A673 (cell line): ENCODE data around the gene GPR37L1.

Source experiments
- EZH2 ChIP-seq: fragments of 200-600 bp; sonication (generic); IDR thresholded peaks from 2 replicates; pipeline ENCODE4 v1.6.1; 2017; ENCODE audit warnings: borderline replicate concordance, low read depth, mild to moderate bottlenecking, mixed read lengths, antibody characterized with exemption, low read length; ENCODE audit not compliant: poor library complexity, severe bottlenecking
- TF ChIP-seq, protein P1 (sequence below): fragments of 300-800, 200-600 bp; sonication (generic); conservative IDR thresholded peaks from 2 replicates; pipeline ENCODE4 v1.5.1; 2017; ENCODE audit warnings: low read depth, mild to moderate bottlenecking, antibody characterized with exemption, low read length, moderate library complexity, mixed read lengths

DNA sequence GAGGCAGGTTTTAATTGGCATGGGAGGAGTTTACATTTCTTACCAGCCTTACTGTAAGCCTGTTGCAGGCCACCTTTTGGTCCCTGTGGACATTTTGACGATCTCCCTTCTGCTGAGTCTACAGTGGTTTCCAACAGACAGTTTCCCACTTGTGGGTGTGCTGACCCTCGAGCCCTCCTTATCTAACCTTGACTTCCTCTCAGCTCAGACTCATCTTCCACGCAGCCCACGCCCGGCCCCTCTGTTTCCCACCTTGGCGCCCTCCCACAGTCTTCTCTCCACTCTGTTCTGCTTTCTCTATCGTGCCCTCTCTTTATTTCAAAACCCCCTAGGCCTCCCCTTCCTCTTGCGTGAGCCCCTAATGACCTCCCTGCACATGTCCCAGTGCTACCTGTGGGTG lies 27.9 kb downstream of the GPR37L1 start:
- TF ChIP-seq, protein P1, sequence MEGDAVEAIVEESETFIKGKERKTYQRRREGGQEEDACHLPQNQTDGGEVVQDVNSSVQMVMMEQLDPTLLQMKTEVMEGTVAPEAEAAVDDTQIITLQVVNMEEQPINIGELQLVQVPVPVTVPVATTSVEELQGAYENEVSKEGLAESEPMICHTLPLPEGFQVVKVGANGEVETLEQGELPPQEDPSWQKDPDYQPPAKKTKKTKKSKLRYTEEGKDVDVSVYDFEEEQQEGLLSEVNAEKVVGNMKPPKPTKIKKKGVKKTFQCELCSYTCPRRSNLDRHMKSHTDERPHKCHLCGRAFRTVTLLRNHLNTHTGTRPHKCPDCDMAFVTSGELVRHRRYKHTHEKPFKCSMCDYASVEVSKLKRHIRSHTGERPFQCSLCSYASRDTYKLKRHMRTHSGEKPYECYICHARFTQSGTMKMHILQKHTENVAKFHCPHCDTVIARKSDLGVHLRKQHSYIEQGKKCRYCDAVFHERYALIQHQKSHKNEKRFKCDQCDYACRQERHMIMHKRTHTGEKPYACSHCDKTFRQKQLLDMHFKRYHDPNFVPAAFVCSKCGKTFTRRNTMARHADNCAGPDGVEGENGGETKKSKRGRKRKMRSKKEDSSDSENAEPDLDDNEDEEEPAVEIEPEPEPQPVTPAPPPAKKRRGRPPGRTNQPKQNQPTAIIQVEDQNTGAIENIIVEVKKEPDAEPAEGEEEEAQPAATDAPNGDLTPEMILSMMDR: no peak
- no peak for TF ChIP-seq EZH2
